ENCODE measurements around the gene PRRG4.
"Not testable (repeated sequence)": the region's sequence is repeated elsewhere in the genome, so short reads cannot be mapped to it uniquely, and the experiment has no call there.

Gene PRRG4

GRCh38 chr11:32829680-32830412 is at the start of gene PRRG4:
PRRG4 (plus strand) TSS chr11:32829927; CDS start chr11:32830530, 603 bp downstream.
- in situ Hi-C loops (cut with HindIII; ENCODE audit: low sequenced_read_pairs): no loop called here

DNA sequence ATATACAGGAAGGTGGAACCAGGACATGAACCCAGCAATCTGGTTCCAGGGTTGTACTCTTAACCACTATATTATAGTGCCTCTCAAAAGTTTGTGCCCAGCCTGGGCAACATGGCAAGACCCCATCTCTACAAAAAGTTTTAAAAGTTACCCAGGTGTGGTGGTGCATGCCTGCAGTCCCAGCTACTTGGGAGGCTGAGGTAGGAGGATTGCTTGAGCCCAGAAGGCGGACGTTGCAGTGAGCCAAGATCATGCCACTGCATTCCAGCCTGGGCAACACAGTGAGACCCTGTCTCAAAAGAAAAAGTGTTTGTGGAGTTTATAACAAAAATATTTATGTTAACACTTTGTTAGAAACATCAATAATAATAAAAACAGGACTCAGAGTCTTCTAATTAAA is 48.9 kb upstream of the PRRG4 start:
- in situ Hi-C loops (cut with HindIII; ENCODE audit: low sequenced_read_pairs): not testable (repeated sequence)

GRCh38 chr11:32781721-32782120 is 48.0 kb upstream of the PRRG4 start:
- in situ Hi-C loops (cut with HindIII; ENCODE audit: low sequenced_read_pairs): no loop called here

- in situ Hi-C loops (cut with HindIII; ENCODE audit: low sequenced_read_pairs): no loop called here
Measured at GRCh38 chr11:32785262-32785661, 44.5 kb upstream of the PRRG4 start.

GRCh38 chr11:32786811-32787210 is 42.9 kb upstream of the PRRG4 start:
- in situ Hi-C loops (cut with HindIII; ENCODE audit: low sequenced_read_pairs): no loop called here

- in situ Hi-C loops (cut with HindIII; ENCODE audit: low sequenced_read_pairs): no loop called here
Measured at GRCh38 chr11:32790916-32791315, 38.8 kb upstream of the PRRG4 start.

DNA sequence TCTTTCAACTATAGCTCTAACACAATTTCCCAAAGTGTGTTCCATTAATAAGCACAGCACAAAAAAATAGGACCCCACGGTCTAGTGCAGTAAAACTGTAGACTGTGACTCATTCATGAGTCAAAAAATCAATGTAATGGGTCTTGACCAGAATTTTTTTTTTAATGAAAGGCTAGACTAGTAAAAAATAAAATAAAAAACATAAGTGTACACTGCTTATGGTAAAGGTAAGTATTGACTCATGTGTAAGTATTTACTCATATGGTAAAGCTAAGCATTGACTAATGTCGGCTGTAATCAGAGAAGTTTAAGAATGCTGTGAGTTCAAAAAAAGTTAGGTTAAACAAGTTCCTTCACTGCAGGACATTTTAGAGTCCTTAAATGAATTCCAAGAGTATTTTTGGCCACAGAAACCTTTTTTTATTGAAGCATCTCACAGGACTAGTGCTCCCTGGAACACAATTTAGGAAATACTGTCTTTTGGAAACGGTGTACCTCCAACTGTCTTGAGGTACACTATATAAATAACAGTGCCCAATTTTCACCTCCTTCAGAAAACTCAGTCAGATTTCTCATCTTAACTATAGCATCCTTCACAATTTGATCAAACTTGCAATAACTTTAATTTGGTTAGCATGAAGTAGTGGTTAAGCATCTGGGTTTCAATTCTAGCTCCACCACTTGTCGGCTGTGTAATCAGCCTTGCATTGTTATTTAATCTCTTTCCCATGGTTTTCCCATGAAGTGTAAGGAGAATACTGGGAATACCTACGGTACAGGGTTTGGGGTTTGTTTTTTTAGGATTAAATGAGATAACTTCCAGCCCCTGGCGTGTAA is 37.4 kb upstream of the PRRG4 start:
- in situ Hi-C loops (cut with HindIII; ENCODE audit: low sequenced_read_pairs): no loop called here

GRCh38 chr11:32792948-32793475 is 36.7 kb upstream of the PRRG4 start:
- in situ Hi-C loops (cut with HindIII; ENCODE audit: low sequenced_read_pairs): no loop called here

DNA sequence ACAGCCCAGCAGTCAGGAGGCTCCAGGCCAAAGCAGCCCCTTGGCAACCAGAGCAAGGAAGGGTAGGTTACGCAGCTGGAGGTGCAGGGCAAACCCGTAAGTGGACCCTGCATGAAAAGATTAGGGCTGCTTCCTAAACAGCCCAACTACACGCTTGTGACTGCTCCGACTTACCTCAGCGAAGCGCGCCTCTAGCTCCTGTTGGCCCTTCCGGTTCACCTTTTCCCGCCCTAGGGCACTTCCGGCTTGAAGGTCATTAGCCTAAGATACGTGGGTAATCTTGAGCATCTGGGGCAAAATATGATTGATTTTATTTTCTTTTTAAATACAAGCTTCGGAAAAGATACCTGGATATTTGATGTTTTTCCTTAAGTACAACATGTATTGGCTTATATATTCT is 35.3 kb upstream of the PRRG4 start, which contains the start of gene CCDC73:
Gene CCDC73 (minus strand): TSS at position 224 of the 400 bp plus-strand sequence. CDS start 34,419 bp downstream, outside the sequence.
- in situ Hi-C loops (cut with HindIII; ENCODE audit: low sequenced_read_pairs): no loop called here

- in situ Hi-C loops (cut with HindIII; ENCODE audit: low sequenced_read_pairs): no loop called here
Measured at GRCh38 chr11:32796425-32796824, 33.3 kb upstream of the PRRG4 start.

GRCh38 chr11:32809313-32809712 is 20.4 kb upstream of the PRRG4 start:
- in situ Hi-C loops (cut with HindIII; ENCODE audit: low sequenced_read_pairs): no loop called here

- in situ Hi-C loops (cut with HindIII; ENCODE audit: low sequenced_read_pairs): no loop called here
Measured at GRCh38 chr11:32817181-32817851, 12.4 kb upstream of the PRRG4 start.

DNA sequence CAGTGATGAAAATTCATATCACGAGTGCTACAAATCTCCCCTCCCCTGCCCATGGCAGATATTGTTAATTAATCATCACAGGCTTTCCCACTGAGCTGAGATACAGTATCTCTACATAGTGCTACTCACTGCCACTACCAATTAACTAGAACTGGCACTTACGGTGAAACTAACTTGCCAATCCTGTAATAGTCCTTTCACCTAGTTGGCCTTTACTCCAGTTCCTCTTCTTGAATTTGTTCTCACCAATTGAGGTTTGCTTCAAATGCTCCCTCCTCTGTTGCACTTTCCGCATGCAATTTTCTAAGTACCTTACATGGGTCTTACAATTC is 11.9 kb upstream of the PRRG4 start:
- in situ Hi-C loops (cut with HindIII; ENCODE audit: low sequenced_read_pairs): no loop called here

DNA sequence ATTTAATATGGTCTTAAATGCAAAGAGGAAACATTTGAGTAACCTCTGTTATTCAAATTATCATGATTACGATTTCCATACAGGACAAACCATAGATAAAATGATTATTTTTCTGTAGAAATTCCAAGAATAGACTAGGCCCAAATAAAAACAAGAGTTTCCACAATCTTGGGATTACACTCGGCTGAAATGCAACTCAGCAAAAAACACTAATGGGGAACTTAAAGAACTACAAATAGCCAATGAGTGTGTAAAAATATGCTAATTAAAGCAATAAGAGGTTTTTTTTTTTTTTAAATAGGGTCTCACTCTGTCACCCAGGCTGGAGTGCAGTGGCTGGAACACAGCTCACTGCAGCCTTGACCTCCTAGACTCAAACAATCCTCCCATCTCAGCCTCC is 10.5 kb upstream of the PRRG4 start:
- in situ Hi-C loops (cut with HindIII; ENCODE audit: low sequenced_read_pairs): no loop called here

GRCh38 chr11:32820497-32820896 is 9.2 kb upstream of the PRRG4 start:
- in situ Hi-C loops (cut with HindIII; ENCODE audit: low sequenced_read_pairs): no loop called here

GRCh38 chr11:32821517-32821916 is 8.2 kb upstream of the PRRG4 start:
- in situ Hi-C loops (cut with HindIII; ENCODE audit: low sequenced_read_pairs): no loop called here

GRCh38 chr11:32821917-32822560 is 7.7 kb upstream of the PRRG4 start:
- in situ Hi-C loops (cut with HindIII; ENCODE audit: low sequenced_read_pairs): no loop called here

- in situ Hi-C loops (cut with HindIII; ENCODE audit: low sequenced_read_pairs): not testable (repeated sequence)
Measured at GRCh38 chr11:32823617-32824016, 6.1 kb upstream of the PRRG4 start.

DNA sequence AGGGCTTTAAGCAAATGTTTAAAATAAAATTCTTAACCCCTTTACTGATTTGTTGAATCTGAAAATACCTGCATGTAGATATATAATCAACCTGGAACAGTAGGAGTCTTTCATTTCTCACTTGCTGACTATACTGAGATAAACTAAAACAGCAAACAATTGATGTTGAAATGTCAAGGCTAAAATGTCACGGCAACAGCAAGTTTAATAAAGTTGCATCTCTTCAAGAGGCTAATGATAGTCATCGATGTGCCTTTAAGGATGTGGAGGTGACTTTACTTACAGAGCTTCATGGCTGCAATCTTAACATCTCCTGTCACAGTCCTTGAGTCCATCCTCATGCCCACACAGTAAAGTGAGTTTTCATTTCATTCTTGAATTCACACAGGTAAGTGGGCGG is 3.6 kb upstream of the PRRG4 start:
- in situ Hi-C loops (cut with HindIII; ENCODE audit: low sequenced_read_pairs): no loop called here

- in situ Hi-C loops (cut with HindIII; ENCODE audit: low sequenced_read_pairs): no loop called here
Measured at GRCh38 chr11:32827276-32827675, 2.5 kb upstream of the PRRG4 start.

GRCh38 chr11:32829157-32829679 is 509 bp upstream of the PRRG4 start:
- in situ Hi-C loops (cut with HindIII; ENCODE audit: low sequenced_read_pairs): no loop called here
